NCI-H774 (cell line): ENCODE data around the gene KCNH2.
"Not testable (repeated sequence)": the region's sequence is repeated elsewhere in the genome, so short reads cannot be mapped to it uniquely, and the experiment has no call there.

ENCODE experiments used
- DNase-seq: peaks from one replicate; lab custom pipeline; 2025; lab: John Stamatoyannopoulos, UW

KCNH2 gene

GRCh38 chr7:151012031-151012692 is 34.0 kb upstream of the KCNH2 start:
- no peak for DNase-seq

- not testable (repeated sequence) for DNase-seq
Observed at GRCh38 chr7:151011616-151012015, 33.5 kb upstream of the KCNH2 start.

- no peak for DNase-seq
Observed at GRCh38 chr7:151011097-151011409, 32.9 kb upstream of the KCNH2 start.

GRCh38 chr7:151010307-151011096 is 32.4 kb upstream of the KCNH2 start:
- DNase-seq: no peak

- no peak for DNase-seq
Observed at GRCh38 chr7:151010037-151010306, 31.9 kb upstream of the KCNH2 start.

GRCh38 chr7:151009327-151010036 is 31.4 kb upstream of the KCNH2 start:
- DNase-seq: no peak

GRCh38 chr7:151008511-151009323 is 30.6 kb upstream of the KCNH2 start:
- no peak for DNase-seq

- DNase-seq: no peak
Observed at GRCh38 chr7:151008143-151008510, 30.0 kb upstream of the KCNH2 start.

- no peak for DNase-seq
Observed at GRCh38 chr7:151007469-151007898, 29.4 kb upstream of the KCNH2 start.

- DNase-seq: no peak
Observed at GRCh38 chr7:151006590-151007300, 28.6 kb upstream of the KCNH2 start.

GRCh38 chr7:151005566-151005965 is 27.4 kb upstream of the KCNH2 start:
- no peak for DNase-seq

- peak; percentile 76 for DNase-seq
Observed at GRCh38 chr7:151003572-151003971, 25.5 kb upstream of the KCNH2 start.

- DNase-seq: no peak
Observed at GRCh38 chr7:151001546-151001945, 23.4 kb upstream of the KCNH2 start.

- DNase-seq: no peak
Observed at GRCh38 chr7:151000897-151001495, 22.9 kb upstream of the KCNH2 start.

GRCh38 chr7:150999497-151000230 is 21.5 kb upstream of the KCNH2 start:
- DNase-seq: no peak

- no peak for DNase-seq
Observed at GRCh38 chr7:150999001-150999400, 20.9 kb upstream of the KCNH2 start.

- DNase-seq: no peak
Observed at GRCh38 chr7:150998341-150998740, 20.2 kb upstream of the KCNH2 start.

- DNase-seq: no peak
Observed at GRCh38 chr7:150997817-150998216, 19.7 kb upstream of the KCNH2 start.

GRCh38 chr7:150997075-150997511 is 19.0 kb upstream of the KCNH2 start:
- no peak for DNase-seq

GRCh38 chr7:150996376-150997074 is 18.4 kb upstream of the KCNH2 start:
- no peak for DNase-seq
